Spinal cord (tissue), 10 donors: ENCODE results near the gene OR5AC2. TPM values are rescaled to one million over a fixed set of nuclear protein-coding genes. Genes with fewer than 3 reads are reported as not detected.

ENCODE experiments used
- DNase-seq, 6 donors: peaks; one replicate each; pipeline versions ENCODE4 v3.0.0 to v3.0.0-alpha.2; 2013 to 2015; ENCODE audit warnings: low spot score in 6 of 6, low read depth in 4 of 6
- H3K27ac ChIP-seq: one replicate; pipeline ENCODE4 v1.5.1; 2013; ENCODE audit warnings: low read depth, low read length, control low read depth
- H3K27me3 ChIP-seq: one replicate; pipeline ENCODE4 v1.6.1; 2013; ENCODE audit warnings: low read length; ENCODE audit not compliant: control insufficient read depth, insufficient read depth
- H3K36me3 ChIP-seq: one replicate; pipeline ENCODE4 v1.6.1; 2013; ENCODE audit warnings: low read length; ENCODE audit not compliant: control insufficient read depth, insufficient read depth
- H3K4me1 ChIP-seq: one replicate; pipeline ENCODE4 v1.6.1; 2013; ENCODE audit warnings: low read length; ENCODE audit not compliant: control insufficient read depth, insufficient read depth
- H3K4me3 ChIP-seq: one replicate; pipeline ENCODE4 v1.5.1; 2013; ENCODE audit warnings: low read depth, low read length, control low read depth
- H3K9me3 ChIP-seq: one replicate; pipeline ENCODE4 v1.6.1; 2013; ENCODE audit warnings: low read length; ENCODE audit not compliant: control insufficient read depth, insufficient read depth
- WGBS: methylation state at CpG from one replicate; pipeline ENCODE4 v1.1.5; 2013; ENCODE audit warnings: missing lambda C conversion rate; ENCODE audit not compliant: insufficient coverage; 5-methylcytosine and 5-hydroxymethylcytosine counted together
- polyA plus RNA-seq, 2 donors: library from polyadenylated mRNA; unstranded; fragments of 120-200 nt; gene quantifications; one replicate each; pipeline ENCODE4 v1.2.1, GENCODE V29; 2013; ENCODE audit not compliant: insufficient read length in 2 of 2
- total RNA-seq, 2 donors: library from RNA; depleted of rRNA in 1 of 2; stranded (reverse); fragments of 120-200 nt in 1 of 2; fragments of >200 nt in 1 of 2; gene quantifications; one replicate each; pipeline versions ENCODE4 v1.2.3 to v1.2.4, GENCODE V29; 2013 to 2014
- donor health status: healthy.

The OR5AC2 gene
- total and polyA plus RNA-seq, 4 donors: not detected

- H3K36me3 ChIP-seq: no peaks in the 10 kb centered on the region
- no peak within 1 kb of the TSS for H3K4me3 ChIP-seq
- no CpG with 5 or more reads among the region's 1 CpG for WGBS
- no peak for DNase-seq
- no peaks in the 10 kb centered on the region for H3K27me3 ChIP-seq
- no peaks in the 10 kb centered on the region for H3K9me3 ChIP-seq
- no peak within 1 kb of the TSS for H3K27ac ChIP-seq
- H3K4me1 ChIP-seq: no peaks in the 10 kb centered on the region
Measured at GRCh38 chr3:98130421-98130820, 43.4 kb downstream of the OR5AC2 start, which contains the start of gene OR5H1. Gene OR5H1, plus strand, starts transcription at chr3:98130721. Its CDS starts 1,977 bp downstream, at chr3:98132698.

DNA sequence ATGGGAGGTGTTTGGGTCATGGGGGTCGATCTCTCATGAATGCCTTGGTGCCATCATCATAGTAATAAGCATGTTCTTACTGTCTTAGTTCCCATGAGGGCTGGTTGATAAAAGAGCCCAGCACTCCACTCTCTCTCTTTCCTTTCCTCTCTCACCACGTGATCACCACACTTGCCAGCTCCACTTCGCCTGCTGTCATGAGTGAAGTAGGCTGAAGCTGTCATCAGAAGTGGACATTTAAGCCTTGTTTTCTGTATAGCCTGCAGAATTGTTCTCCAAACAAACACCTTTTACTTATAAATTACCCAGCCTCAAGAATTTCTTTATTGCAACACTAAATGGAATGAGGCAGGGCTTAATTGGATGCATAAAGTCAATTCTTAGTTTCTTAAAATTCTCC, 49.7 kb downstream of the OR5AC2 start:
- H3K27me3 ChIP-seq: no peaks in the 10 kb centered on the region
- no peak for DNase-seq
- H3K9me3 ChIP-seq: no peaks in the 10 kb centered on the region
- WGBS: no CpG with 5 or more reads among the region's 3 CpGs
- no peak overlapping the region for H3K4me3 ChIP-seq
- no peak overlapping the region for H3K27ac ChIP-seq
- no peaks in the 10 kb centered on the region for H3K4me1 ChIP-seq
- H3K36me3 ChIP-seq: no peaks in the 10 kb centered on the region

Other genes with a start within 250 kb of the OR5AC2 start
- gene RIOX2, start 114.7 kb upstream of the OR5AC2 start, total RNA-seq: 10 to 100 TPM; 35.3 to 41.2 TPM
- gene RIOX2, start 114.7 kb upstream of the OR5AC2 start, polyA plus RNA-seq: 10 to 100 TPM; 25.3 to 33.3 TPM
- under 1 TPM in 1 of 2 donors, not detected in 1; 0.20 TPM for gene GABRR3, start 51.9 kb upstream of the OR5AC2 start, total RNA-seq
- not detected for gene GABRR3, start 51.9 kb upstream of the OR5AC2 start, polyA plus RNA-seq
- gene OR5H1, start 43.5 kb downstream of the OR5AC2 start, total RNA-seq: not detected
- gene OR5H1, start 43.5 kb downstream of the OR5AC2 start, polyA plus RNA-seq: under 1 TPM in 1 of 2 donors, not detected in 1; 0.03 TPM
- gene OR5H14, start 60.3 kb downstream of the OR5AC2 start, total RNA-seq: not detected
- gene OR5H14, start 60.3 kb downstream of the OR5AC2 start, polyA plus RNA-seq: under 1 TPM in 1 of 2 donors, not detected in 1; 0.06 TPM
- not detected for gene OR5H15, start 79.5 kb downstream of the OR5AC2 start, total RNA-seq
- gene OR5H15, start 79.5 kb downstream of the OR5AC2 start, polyA plus RNA-seq: not detected
- gene OR5H6, start 177.1 kb downstream of the OR5AC2 start, total RNA-seq: not detected
- not detected for gene OR5H6, start 177.1 kb downstream of the OR5AC2 start, polyA plus RNA-seq
- not detected for gene OR5H2, start 195.3 kb downstream of the OR5AC2 start, total RNA-seq
- not detected for gene OR5H2, start 195.3 kb downstream of the OR5AC2 start, polyA plus RNA-seq